ENCODE results near the gene KLRK1.

DNA sequence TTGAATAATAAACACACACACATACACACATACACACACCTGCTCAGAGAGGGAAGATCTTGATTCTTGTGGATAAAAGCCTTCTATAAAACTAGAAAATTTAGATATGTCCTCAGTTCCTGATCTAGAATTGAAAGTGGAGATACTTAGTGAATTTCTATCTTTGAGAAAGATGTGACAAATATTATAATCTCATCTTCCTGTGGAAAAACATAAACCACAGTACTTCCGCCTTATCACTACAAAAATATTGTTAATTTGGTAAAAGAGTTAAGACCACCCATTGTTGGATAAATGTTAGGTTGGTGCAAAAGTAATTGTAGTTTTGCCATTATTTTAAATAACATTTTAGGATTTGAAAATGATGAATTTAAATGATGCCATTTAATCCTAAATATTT, at the start of gene KLRK1:
- no peak for TF ChIP-seq POLR2A (IDR thresholded peaks at IDR 0.05)
- TF ChIP-seq, protein P1, sequence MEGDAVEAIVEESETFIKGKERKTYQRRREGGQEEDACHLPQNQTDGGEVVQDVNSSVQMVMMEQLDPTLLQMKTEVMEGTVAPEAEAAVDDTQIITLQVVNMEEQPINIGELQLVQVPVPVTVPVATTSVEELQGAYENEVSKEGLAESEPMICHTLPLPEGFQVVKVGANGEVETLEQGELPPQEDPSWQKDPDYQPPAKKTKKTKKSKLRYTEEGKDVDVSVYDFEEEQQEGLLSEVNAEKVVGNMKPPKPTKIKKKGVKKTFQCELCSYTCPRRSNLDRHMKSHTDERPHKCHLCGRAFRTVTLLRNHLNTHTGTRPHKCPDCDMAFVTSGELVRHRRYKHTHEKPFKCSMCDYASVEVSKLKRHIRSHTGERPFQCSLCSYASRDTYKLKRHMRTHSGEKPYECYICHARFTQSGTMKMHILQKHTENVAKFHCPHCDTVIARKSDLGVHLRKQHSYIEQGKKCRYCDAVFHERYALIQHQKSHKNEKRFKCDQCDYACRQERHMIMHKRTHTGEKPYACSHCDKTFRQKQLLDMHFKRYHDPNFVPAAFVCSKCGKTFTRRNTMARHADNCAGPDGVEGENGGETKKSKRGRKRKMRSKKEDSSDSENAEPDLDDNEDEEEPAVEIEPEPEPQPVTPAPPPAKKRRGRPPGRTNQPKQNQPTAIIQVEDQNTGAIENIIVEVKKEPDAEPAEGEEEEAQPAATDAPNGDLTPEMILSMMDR (IDR thresholded peaks at IDR 0.05), result no peak

All from heart left ventricle (tissue), 13 donors.